Kidney epithelial cell (primary cell): ENCODE measurements around the gene GAL3ST3. TPM values are rescaled to one million over a fixed set of nuclear protein-coding genes. Genes with fewer than 3 reads are reported as not detected.

Experiments
- DNase-seq: peaks from one replicate; pipeline ENCODE4 v3.0.0-alpha.2; 2010; ENCODE audit warnings: low read depth
- H3K27me3 ChIP-seq: 2 replicates; pipeline ENCODE4 v1.6.0; 2011; ENCODE audit warnings: low read length; ENCODE audit not compliant: control insufficient read depth, insufficient read depth
- H3K36me3 ChIP-seq: 2 replicates; pipeline ENCODE4 v1.5.1; 2011; ENCODE audit warnings: low read length; ENCODE audit not compliant: control insufficient read depth, insufficient read depth
- H3K4me3 ChIP-seq: 2 replicates; pipeline ENCODE4 v1.5.1; 2011; ENCODE audit warnings: low read depth, mild to moderate bottlenecking, control low read depth, low read length
- CTCF ChIP-seq: IDR thresholded peaks from 2 replicates; pipeline ENCODE4 v1.5.1; 2011; ENCODE audit warnings: mild to moderate bottlenecking, moderate library complexity, low read length, control low read depth, inconsistent platforms; ENCODE audit not compliant: insufficient read depth, poor library complexity, severe bottlenecking
- total RNA-seq: library from RNA; depleted of rRNA; stranded (reverse); fragments of >200 nt; gene quantifications from 2 replicates; pipeline ENCODE4 v1.2.3, GENCODE V29; 2015

GAL3ST3 gene
- total RNA-seq, 1 donor from 2014 or later = 4.4 TPM

- Histone ChIP-seq H3K36me3 (peaks cover 4% of the 10 kb centered on the region), H3K27me3 (no peaks in the 10 kb centered on the region), H3K4me3 (no peak overlapping the region)
- no peak for DNase-seq
- TF ChIP-seq CTCF = no peak
Observed at GRCh38 chr11:66056501-66056900, 7.5 kb upstream of the GAL3ST3 start.

- DNase-seq = no peak
- no peaks in the 10 kb centered on the region for H3K27me3 ChIP-seq
- TF ChIP-seq CTCF = no peak
- peaks cover 4% of the 10 kb centered on the region for H3K36me3 ChIP-seq
- no peak overlapping the region for H3K4me3 ChIP-seq
Observed at GRCh38 chr11:66055021-66055420, 6.1 kb upstream of the GAL3ST3 start.

GRCh38 chr11:66052664-66052982 lies 3.7 kb upstream of the GAL3ST3 start:
- Histone ChIP-seq H3K4me3 (peak overlapping the region; percentile 68), H3K27me3 (no peaks in the 10 kb centered on the region), H3K36me3 (peaks cover 3% of the 10 kb centered on the region)
- no peak for TF ChIP-seq CTCF
- no peak for DNase-seq

- H3K27me3 ChIP-seq = no peaks in the 10 kb centered on the region
- peaks cover 1% of the 10 kb centered on the region for H3K36me3 ChIP-seq
- H3K4me3 ChIP-seq = peak within 1 kb of the TSS; percentile 68
- TF ChIP-seq CTCF = no peak
- peak; percentile 93 for DNase-seq
Observed at GRCh38 chr11:66051766-66052663, 3.1 kb upstream of the GAL3ST3 start, which contains the start of gene SF3B2. TSS of gene SF3B2 (plus strand) at chr11:66052364. CDS start at chr11:66052385, 21 bp downstream.

GRCh38 chr11:66051371-66051765 lies 2.4 kb upstream of the GAL3ST3 start:
- no peak for TF ChIP-seq CTCF
- Histone ChIP-seq H3K4me3 (peak overlapping the region; percentile 68), H3K36me3 (peaks cover 1% of the 10 kb centered on the region), H3K27me3 (no peaks in the 10 kb centered on the region)
- no peak for DNase-seq
